ENCODE data around the gene SMIM35.

The SMIM35 gene

GRCh38 chr11:117959438-117960149 is 127.2 kb downstream of the SMIM35 start:
- no peaks in the 10 kb centered on the region; the same call in 1 of the 2 replicates for H3K27me3 ChIP-seq (replicated peaks; ENCODE audit: control insufficient read depth, insufficient read depth, low read length)
- DNase-seq (ENCODE audit: extremely low read depth, insufficient read length), result no peak
- H3K36me3 ChIP-seq (ENCODE audit: control insufficient read depth, insufficient read depth, low read length), result no peaks in the 10 kb centered on the region
- no peak for TF ChIP-seq CTCF (IDR thresholded peaks at IDR 0.05; ENCODE audit: insufficient read depth, low read length, poor library complexity, severe bottlenecking)
- H3K4me3 ChIP-seq (replicated peaks; ENCODE audit: low read depth, low read length), result no peak overlapping the region

GRCh38 chr11:117958949-117959348 is 127.8 kb downstream of the SMIM35 start:
- TF ChIP-seq CTCF (IDR thresholded peaks at IDR 0.05; ENCODE audit: insufficient read depth, low read length, poor library complexity, severe bottlenecking), result no peak
- DNase-seq (ENCODE audit: extremely low read depth, insufficient read length), result no peak

More at GRCh38 chr11:117958949-117959348, 127.8 kb downstream of the SMIM35 start:
- no peaks in the 10 kb centered on the region for H3K36me3 ChIP-seq (ENCODE audit: control insufficient read depth, insufficient read depth, low read length)
- H3K4me3 ChIP-seq (replicated peaks; ENCODE audit: low read depth, low read length), result no peak overlapping the region
- H3K27me3 ChIP-seq (replicated peaks; ENCODE audit: control insufficient read depth, insufficient read depth, low read length), result no peaks in the 10 kb centered on the region; the same call in 1 of the 2 replicates

All from GM06990 (cell line).